Lung (tissue), 12 donors: ENCODE measurements around the gene KLF16. TPM values are rescaled to one million over a fixed set of nuclear protein-coding genes. Genes with fewer than 3 reads are reported as not detected.

Experiments used
- ATAC-seq: fragments of 200-7000 bp; cut with Tn5 transposase; one replicate; pipeline ENCODE4 v1.9.1; 2020; ENCODE audit warnings: moderate number of reproducible peaks; ENCODE audit not compliant: insufficient read depth, low FRiP score
- DNase-seq, 3 donors: peaks; one replicate each; pipeline ENCODE4 v3.0.0-alpha.2; 2013 to 2017
- H3K27ac ChIP-seq, 2 donors: one replicate each; pipeline ENCODE4 v1.5.1; 2013; ENCODE audit warnings: mild to moderate bottlenecking in 2 of 2, moderate library complexity in 2 of 2, control low read depth in 1 of 2, inconsistent platforms in 1 of 2, low read depth in 1 of 2, low read length in 1 of 2
- H3K27me3 ChIP-seq, 3 donors: one replicate each; pipeline ENCODE4 v1.5.1; 2013; ENCODE audit warnings: low read length in 2 of 3; ENCODE audit not compliant: control insufficient read depth in 3 of 3, insufficient read depth in 3 of 3
- H3K36me3 ChIP-seq, 4 donors: one replicate each; pipeline ENCODE4 v1.5.1; 2013; ENCODE audit warnings: low read length in 4 of 4, mild to moderate bottlenecking in 1 of 4, moderate library complexity in 1 of 4; ENCODE audit not compliant: control insufficient read depth in 4 of 4, insufficient read depth in 4 of 4
- H3K4me1 ChIP-seq, 5 donors: one replicate each; pipeline ENCODE4 v1.5.1; 2013; ENCODE audit warnings: low read length in 5 of 5, mild to moderate bottlenecking in 2 of 5, moderate library complexity in 1 of 5; ENCODE audit not compliant: control insufficient read depth in 5 of 5, insufficient read depth in 5 of 5
- H3K4me3 ChIP-seq: one replicate; pipeline ENCODE4 v1.5.1; 2013; ENCODE audit warnings: mild to moderate bottlenecking, control low read depth, moderate library complexity
- H3K9ac ChIP-seq, 2 donors: one replicate each; pipeline ENCODE4 v1.5.1; 2013; ENCODE audit warnings: low read length in 2 of 2, control low read depth in 1 of 2; ENCODE audit not compliant: insufficient read depth in 1 of 2
- H3K9me3 ChIP-seq, 4 donors: one replicate each; pipeline ENCODE4 v1.5.1; 2013; ENCODE audit warnings: low read length in 3 of 4, mild to moderate bottlenecking in 1 of 4, moderate library complexity in 1 of 4; ENCODE audit not compliant: control insufficient read depth in 4 of 4, insufficient read depth in 3 of 4
- CTCF ChIP-seq: IDR thresholded peaks from 2 replicates; pipeline ENCODE4 v1.5.1; 2012; ENCODE audit warnings: mild to moderate bottlenecking; ENCODE audit errors: control extremely low read depth, extremely low read depth
- WGBS, 2 donors: extraction: QIAGEN DNeasy Blood & Tissue Kit; methylation state at CpG; one replicate each; pipeline ENCODE4 v1.1.7; 2013; 5-methylcytosine and 5-hydroxymethylcytosine counted together
- polyA plus RNA-seq, 2 donors: library from polyadenylated mRNA; stranded (reverse); fragments of 200-250 nt; gene quantifications; one replicate each; pipeline ENCODE4 v1.2.1, GENCODE V29; 2013
- total RNA-seq, 2 donors: library from RNA; depleted of rRNA in 1 of 2; stranded (reverse); fragments of >200 nt in 1 of 2; gene quantifications; one replicate each; pipeline ENCODE4 v1.2.1, GENCODE V29; 2014 to 2021
- donor health status: control.
- donor health status: control.
- donor health status: Bipolar disorder and iron deficiency.
- donor health status: healthy.
- donor health status: DM: yes; HTN: yes; CAD: no.

KLF16 gene
- total and polyA plus RNA-seq, 4 donors = 3.3 to 25.6 (median 15.8) TPM

GRCh38 chr19:1810439-1811160, 52.8 kb downstream of the KLF16 start:
- Histone ChIP-seq H3K9me3 (no peaks in the 10 kb centered on the region), H3K9ac (no peak overlapping the region), H3K4me3 (no peak overlapping the region), H3K4me1 (peaks cover 0 to 8% (median 3%) of the 10 kb centered on the region in 5 donors), H3K27me3 (no peaks in the 10 kb centered on the region), H3K36me3 (peaks cover 0 to 10% (median 0%) of the 10 kb centered on the region in 4 donors), H3K27ac (no peak overlapping the region)
- TF ChIP-seq CTCF = no peak
- DNase-seq (no peak), ATAC-seq (no peak)
- 89 to 92% methylated on average over 19 of the region's 19 CpGs for WGBS, 2 donors

GRCh38 chr19:1809678-1810077, 53.7 kb downstream of the KLF16 start:
- Histone ChIP-seq H3K4me3 (no peak overlapping the region), H3K36me3 (peaks cover 0 to 1% (median 0%) of the 10 kb centered on the region in 4 donors), H3K4me1 (peaks cover 0 to 8% (median 3%) of the 10 kb centered on the region in 5 donors), H3K9ac (no peak overlapping the region), H3K27me3 (no peaks in the 10 kb centered on the region), H3K9me3 (no peaks in the 10 kb centered on the region), H3K27ac (no peak overlapping the region)
- ATAC-seq (no peak), DNase-seq (no peak)
- WGBS, 2 donors = 80 to 87% methylated on average over 18 of the region's 18 CpGs
- TF ChIP-seq CTCF = no peak

- H3K27ac ChIP-seq = no peak overlapping the region
- no peak overlapping the region for H3K9ac ChIP-seq
- no peaks in the 10 kb centered on the region for H3K36me3 ChIP-seq
- TF ChIP-seq CTCF = no peak
- WGBS, 2 donors = 81 to 90% methylated on average over 2 of the region's 2 CpGs
- H3K9me3 ChIP-seq = no peaks in the 10 kb centered on the region
- H3K4me3 ChIP-seq = no peak overlapping the region
- DNase-seq (no peak), ATAC-seq (no peak)
- H3K4me1 ChIP-seq = peaks cover 0 to 8% (median 3%) of the 10 kb centered on the region in 5 donors
- no peaks in the 10 kb centered on the region for H3K27me3 ChIP-seq
Measured at GRCh38 chr19:1808395-1808731, 55.0 kb downstream of the KLF16 start.
